ENCODE measurements around the gene LUC7L2.
"Not testable (repeated sequence)": the region's sequence is repeated elsewhere in the genome, so short reads cannot be mapped to it uniquely, and the experiment has no call there.

Gene LUC7L2

GRCh38 chr7:139451638-139452037 lies 91.9 kb downstream of the LUC7L2 start:
- DNase-seq (ENCODE audit: low spot score), result no peak

- DNase-seq (ENCODE audit: low spot score), result no peak
Measured at GRCh38 chr7:139452958-139453672, 93.4 kb downstream of the LUC7L2 start.

DNA sequence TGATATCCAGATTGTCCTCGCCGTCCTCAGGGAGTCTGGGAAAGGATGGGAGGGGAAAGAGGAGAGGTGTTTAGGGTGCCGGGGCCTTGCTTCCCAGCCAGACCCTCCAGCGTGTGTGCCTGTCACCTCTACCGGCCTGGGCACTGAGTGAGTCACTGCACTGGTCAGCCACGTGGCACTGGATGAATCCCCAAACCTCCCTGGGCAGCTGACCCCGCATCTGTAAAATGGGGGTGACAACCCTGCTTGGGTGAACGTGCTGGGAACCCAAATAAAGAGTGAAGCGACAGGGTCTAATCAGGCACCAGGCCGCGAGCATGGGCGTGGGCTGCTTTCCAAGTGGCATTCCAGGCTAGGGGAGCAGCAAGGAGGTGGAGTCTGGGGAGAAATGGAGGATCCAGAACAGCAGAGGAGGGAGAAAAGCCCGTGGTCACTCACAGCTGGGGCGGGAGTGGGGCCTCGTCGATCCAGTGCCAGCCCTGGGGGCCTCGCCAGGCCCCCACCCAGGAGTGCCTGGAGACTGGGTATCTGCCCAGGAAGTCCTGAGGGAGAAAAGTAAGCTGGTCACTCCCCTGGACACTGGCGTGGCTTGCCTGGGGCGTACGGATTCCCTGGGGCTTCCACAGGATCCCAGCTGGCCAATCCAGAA lies 94.1 kb downstream of the LUC7L2 start:
- DNase-seq (ENCODE audit: low spot score), result no peak

- no peak for DNase-seq (ENCODE audit: low spot score)
Measured at GRCh38 chr7:139455789-139456188, 96.1 kb downstream of the LUC7L2 start.

- no peak for DNase-seq (ENCODE audit: low spot score)
Measured at GRCh38 chr7:139456511-139456910, 96.8 kb downstream of the LUC7L2 start.

GRCh38 chr7:139457153-139457946 lies 97.7 kb downstream of the LUC7L2 start:
- DNase-seq (ENCODE audit: low spot score), result no peak

DNA sequence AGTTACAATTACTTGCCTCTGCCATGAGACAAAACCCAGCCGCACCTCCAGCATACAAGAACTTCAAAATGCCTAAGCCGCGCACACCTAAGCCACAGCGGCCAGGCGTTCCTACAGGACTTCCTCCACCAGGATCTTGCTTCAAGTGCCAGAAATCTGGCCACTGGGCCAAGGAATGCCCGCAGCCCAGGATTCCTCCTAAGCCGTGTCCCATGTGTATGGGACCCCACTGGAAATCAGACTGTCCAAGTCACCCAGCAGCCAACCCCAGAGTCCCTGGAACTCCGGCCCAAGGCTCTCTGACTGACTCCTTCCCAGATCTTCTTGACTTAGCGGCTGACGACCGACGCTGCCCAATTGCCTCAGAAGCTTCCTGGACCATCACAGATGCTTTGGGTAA lies 103.7 kb downstream of the LUC7L2 start:
- DNase-seq (ENCODE audit: low spot score), result not testable (repeated sequence)

DNA sequence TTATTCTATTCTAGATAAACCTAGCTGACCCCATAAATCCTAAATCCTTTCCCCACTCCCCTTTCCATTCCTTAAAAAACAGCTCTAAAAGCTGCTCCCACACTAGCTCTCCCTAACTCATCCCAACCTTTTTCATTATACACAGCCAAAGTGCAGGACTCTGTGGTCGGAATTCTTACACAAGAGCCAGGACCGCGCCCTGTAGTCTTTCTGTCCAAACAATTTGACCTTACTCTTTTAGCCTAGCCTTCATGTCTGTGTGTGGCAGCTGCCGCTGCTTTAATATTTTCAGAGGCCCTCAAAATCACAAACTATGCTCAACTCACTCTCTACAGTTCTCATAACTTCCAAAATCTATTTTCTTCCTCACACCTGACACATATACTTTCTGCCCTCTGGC lies 104.8 kb downstream of the LUC7L2 start:
- not testable (repeated sequence) for DNase-seq (ENCODE audit: low spot score)

- not testable (repeated sequence) for DNase-seq (ENCODE audit: low spot score)
Measured at GRCh38 chr7:139465072-139465471, 105.4 kb downstream of the LUC7L2 start.

DNA sequence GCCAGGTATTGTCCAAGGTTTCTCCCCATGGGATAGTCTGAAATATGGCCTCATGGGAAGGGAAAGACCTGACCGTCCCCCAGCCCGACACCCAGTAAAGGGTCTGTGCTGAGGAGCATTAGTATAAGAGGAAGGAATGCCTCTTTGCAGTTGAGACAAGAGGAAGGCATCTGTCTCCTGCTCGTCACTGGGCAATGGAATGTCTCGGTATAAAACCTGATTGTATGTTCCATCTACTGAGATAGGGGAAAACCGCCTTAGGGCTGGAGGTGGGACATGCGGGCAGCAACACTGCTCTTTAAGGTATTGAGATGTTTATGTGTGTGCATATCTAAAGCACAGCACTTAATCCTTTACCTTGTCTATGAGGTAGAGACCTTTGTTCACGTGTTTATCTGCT lies 108.0 kb downstream of the LUC7L2 start:
- not testable (repeated sequence) for DNase-seq (ENCODE audit: low spot score)

GRCh38 chr7:139468281-139468680 lies 108.6 kb downstream of the LUC7L2 start:
- not testable (repeated sequence) for DNase-seq (ENCODE audit: low spot score)

GRCh38 chr7:139471740-139472353 lies 112.2 kb downstream of the LUC7L2 start:
- DNase-seq (ENCODE audit: low spot score), result no peak

Data from CD4-positive, alpha-beta T cell treated with Interleukin-6 at 100 ng/mL for 8 hours (primary cell).